OCI-LY7 (cell line): ENCODE data around the gene PML. TPM values are rescaled to one million over a fixed set of nuclear protein-coding genes. Genes with fewer than 3 reads are reported as not detected.
A peak's percentile ranks its signal among the peaks of the same experiment; 100 is the strongest.

Experiments used
- BruUV-seq: library from RNA; stranded (reverse); fragments of 400-500 nt; replicated peaks from 2 replicates; lab custom pipeline; 2021; lab: Mats Ljungman, UMichigan
- CTCF ChIA-PET: fragments of 300-600 bp; sonication (Branson Sonifier 250); formaldehyde crosslinking; loops from one replicate; lab custom pipeline; 2022; ENCODE audit warnings: antibody characterized with exemption; ENCODE audit not compliant: unreplicated experiment; lab: Charles Lee
- POLR2A ChIA-PET: fragments of 300-600 bp; sonication (Branson Sonifier 250); formaldehyde crosslinking; loops from one replicate; lab custom pipeline; 2022; ENCODE audit warnings: antibody characterized with exemption; lab: Charles Lee
- DNase-seq: peaks from one replicate; pipeline ENCODE4 v3.0.0-alpha.2; 2015; ENCODE audit warnings: low spot score
- H2AFZ ChIP-seq: fragments of 200-600 bp; sonication (generic), shearing (Covaris generic); 2 replicates; pipeline ENCODE4 v1.6.1; 2014; ENCODE audit warnings: mild to moderate bottlenecking, antibody characterized with exemption, low read length, moderate library complexity
- H3K27ac ChIP-seq: fragments of 200-600 bp; sonication (generic); 2 replicates; pipeline ENCODE4 v1.5.1; 2014; ENCODE audit warnings: mixed run types, low read depth, mild to moderate bottlenecking, moderate library complexity, low read length, inconsistent platforms; ENCODE audit not compliant: poor library complexity, severe bottlenecking
- H3K36me3 ChIP-seq: fragments of 200-600 bp; sonication (generic); 2 replicates; pipeline ENCODE4 v1.6.1; 2014; ENCODE audit warnings: mild to moderate bottlenecking, antibody characterized with exemption, low read length, moderate library complexity, mixed read lengths; ENCODE audit not compliant: insufficient read depth
- H3K4me1 ChIP-seq: fragments of 200-600 bp; sonication (generic); 2 replicates; pipeline ENCODE4 v1.5.1; 2014; ENCODE audit warnings: mild to moderate bottlenecking, low read length; ENCODE audit not compliant: insufficient read depth, poor library complexity, severe bottlenecking
- H3K4me2 ChIP-seq: fragments of 200-600 bp; sonication (generic); 2 replicates; pipeline ENCODE4 v1.6.1; 2014; ENCODE audit warnings: mild to moderate bottlenecking, low read length
- H3K4me3 ChIP-seq: fragments of 200-600 bp; sonication (generic); 2 replicates; pipeline ENCODE4 v1.5.1; 2014; ENCODE audit warnings: mild to moderate bottlenecking, low read depth, low read length; ENCODE audit not compliant: poor library complexity, severe bottlenecking
- H3K79me2 ChIP-seq: fragments of 200-600 bp; sonication (generic); 2 replicates; pipeline ENCODE4 v1.6.1; 2016; ENCODE audit warnings: low read depth, mild to moderate bottlenecking, low read length, moderate library complexity, mixed read lengths; ENCODE audit not compliant: insufficient read depth
- H3K9me2 ChIP-seq: fragments of 200-600 bp; sonication (generic); 2 replicates; pipeline ENCODE4 v1.6.1; 2016; ENCODE audit warnings: mild to moderate bottlenecking, low read length, mixed read lengths; ENCODE audit not compliant: insufficient read depth
- H3K9me3 ChIP-seq: fragments of 200-600 bp; sonication (generic); 2 replicates; pipeline ENCODE4 v1.6.1; 2014; ENCODE audit warnings: mild to moderate bottlenecking, mixed run types, low read length, mixed read lengths
- H4K20me1 ChIP-seq: fragments of 200-600 bp; sonication (generic); 2 replicates; pipeline ENCODE4 v1.6.1; 2014; ENCODE audit warnings: mild to moderate bottlenecking, antibody characterized with exemption, low read length, moderate library complexity, mixed read lengths; ENCODE audit not compliant: insufficient read depth
- CTCF ChIP-seq: fragments of 200-600 bp; sonication (generic); conservative IDR thresholded peaks from 2 replicates; pipeline ENCODE4 v1.5.1; 2014; ENCODE audit warnings: mild to moderate bottlenecking, antibody characterized with exemption, low read length, moderate library complexity, mixed read lengths
- EZH2phosphoT487 ChIP-seq: fragments of 200-600 bp; sonication (generic); IDR thresholded peaks from 2 replicates; pipeline ENCODE4 v1.6.1; 2018; ENCODE audit warnings: low read depth, borderline replicate concordance, mild to moderate bottlenecking, mixed run types, antibody characterized with exemption, low read length, moderate library complexity, mixed read lengths
- intact Hi-C: fragments of 100-400 bp; cut with micrococcal nuclease; formaldehyde crosslinking; loops from one replicate; pipeline ENCODE4 v1.10.0; 2022; ENCODE audit not compliant: unreplicated experiment
- total RNA-seq, 2 experiments: library from RNA; depleted of rRNA in 1 of 2; stranded (reverse); fragments of >200 nt in 1 of 2; shearing (Covaris generic) in 1 of 2; gene quantifications; 2 replicates each; pipeline ENCODE4 v1.2.3, GENCODE V29; 2014 to 2022

The PML gene
- total RNA-seq, 2 experiments from 2014 or later: 16.9 to 26.1 TPM

GRCh38 chr15:73996267-73996666 is 1.8 kb downstream of the PML start:
- TF ChIP-seq EZH2phosphoT487 (no peak), CTCF (no peak)
- intact Hi-C loops: loop anchor here (10.0 kb wide), 1 partner anchor 469 kb away; the partner anchor contains the start of gene UBL7
- no peak for DNase-seq
- Histone ChIP-seq H3K4me2 (peak overlapping the region; percentile 98), H3K27ac (peak overlapping the region; percentile 36), H3K9me3 (no peaks in the 10 kb centered on the region), H3K79me2 (peaks cover 25% of the 10 kb centered on the region; the same call in 1 of the 2 replicates), H3K36me3 (peaks cover 14% of the 10 kb centered on the region; the same call in 1 of the 2 replicates), H3K9me2 (no peaks in the 10 kb centered on the region), H3K4me3 (peak overlapping the region; percentile 89), H4K20me1 (peaks cover 7% of the 10 kb centered on the region; the same call in 1 of the 2 replicates), H2AFZ (0 out of 2 replicates have a peak overlapping the region, but pooled peaks have one; percentile 0), H3K4me1 (peaks cover 40% of the 10 kb centered on the region)
- ChIA-PET POLR2A (interaction anchor here (0.7 to 1.0 kb wide), 3 partner anchors 9 to 11 kb away, joined by 3 to 7 read pairs (median 3); no protein-coding TSS in a partner anchor), CTCF (no interaction called here)
- BruUV-seq: TSS peak; percentile 42

- Histone ChIP-seq H3K27ac (peak overlapping the region; percentile 36), H3K4me3 (peak overlapping the region; percentile 89), H2AFZ (0 out of 2 replicates have a peak overlapping the region, but pooled peaks have one; percentile 0), H3K9me3 (no peaks in the 10 kb centered on the region), H3K4me1 (peaks cover 38% of the 10 kb centered on the region), H3K79me2 (peaks cover 25% of the 10 kb centered on the region; the same call in 1 of the 2 replicates), H3K9me2 (no peaks in the 10 kb centered on the region), H3K4me2 (peak overlapping the region; percentile 98), H3K36me3 (peaks cover 20% of the 10 kb centered on the region), H4K20me1 (peaks cover 7% of the 10 kb centered on the region; the same call in 1 of the 2 replicates)
- TF ChIP-seq EZH2phosphoT487: no peak
- TF ChIP-seq CTCF: no peak
- POLR2A ChIA-PET: interaction anchor here (0.7 to 1.0 kb wide), 3 partner anchors 8 to 10 kb away, joined by 3 to 7 read pairs (median 3); no protein-coding TSS in a partner anchor
- DNase-seq: peak; percentile 72
- CTCF ChIA-PET: no interaction called here
- BruUV-seq: no TSS peak
- intact Hi-C loops: loop anchor here (10.0 kb wide), 1 partner anchor 468 kb away; the partner anchor contains the start of gene UBL7
Measured at GRCh38 chr15:73996939-73997338, 2.4 kb downstream of the PML start.

GRCh38 chr15:73997986-73998385 is 3.5 kb downstream of the PML start:
- Histone ChIP-seq H3K27ac (no peak overlapping the region), H3K79me2 (peaks cover 25% of the 10 kb centered on the region; the same call in 1 of the 2 replicates), H3K4me2 (no peak overlapping the region), H3K9me2 (no peaks in the 10 kb centered on the region), H3K4me1 (peaks cover 31% of the 10 kb centered on the region), H4K20me1 (peaks cover 7% of the 10 kb centered on the region; the same call in 1 of the 2 replicates), H3K36me3 (peaks cover 24% of the 10 kb centered on the region), H3K9me3 (no peaks in the 10 kb centered on the region), H2AFZ (no peak overlapping the region), H3K4me3 (no peak overlapping the region)
- CTCF ChIA-PET: no interaction called here
- no peak for DNase-seq
- intact Hi-C loops: loop anchor here (10.0 kb wide), 1 partner anchor 467 kb away; the partner anchor contains the start of gene UBL7
- no TSS peak for BruUV-seq
- POLR2A ChIA-PET: no interaction called here
- TF ChIP-seq CTCF (no peak), EZH2phosphoT487 (no peak)
